Smooth muscle cell (in vitro differentiated cells): ENCODE data around the gene PBXIP1. TPM values are rescaled to one million over a fixed set of nuclear protein-coding genes. Genes with fewer than 3 reads are reported as not detected.

Experiments used
- DNase-seq: peaks from one replicate; lab custom pipeline; 2025; ENCODE audit not compliant: unreplicated experiment; lab: John Stamatoyannopoulos, UW
- H2AFZ ChIP-seq: fragments of 200-600 bp; sonication (generic); 2 replicates; pipeline ENCODE4 v1.6.0; 2016; ENCODE audit warnings: antibody characterized with exemption, low read depth, mild to moderate bottlenecking
- H3F3A ChIP-seq: fragments of 200-600 bp; sonication (generic); 2 replicates; pipeline ENCODE4 v1.6.0; 2017; ENCODE audit warnings: antibody characterized with exemption, low read depth
- H3K27ac ChIP-seq: fragments of 200-600 bp; sonication (generic); 2 replicates; pipeline ENCODE4 v1.5.1; 2016; ENCODE audit warnings: low read depth, mild to moderate bottlenecking
- H3K27me3 ChIP-seq: fragments of 200-600 bp; sonication (generic); 2 replicates; pipeline ENCODE4 v1.6.1; 2016; ENCODE audit warnings: low read depth, mild to moderate bottlenecking
- H3K36me3 ChIP-seq: fragments of 200-600 bp; sonication (generic); 2 replicates; pipeline ENCODE4 v1.5.1; 2016; ENCODE audit warnings: low read depth
- H3K4me1 ChIP-seq: fragments of 200-600 bp; sonication (generic); 2 replicates; pipeline ENCODE4 v1.5.1; 2016; ENCODE audit warnings: low read depth
- H3K4me2 ChIP-seq: fragments of 200-600 bp; sonication (generic); 2 replicates; pipeline ENCODE4 v1.6.0; 2016; ENCODE audit warnings: mild to moderate bottlenecking
- H3K4me3 ChIP-seq: fragments of 200-600 bp; sonication (generic); 2 replicates; pipeline ENCODE4 v1.5.1; 2016; ENCODE audit warnings: mild to moderate bottlenecking
- H3K79me2 ChIP-seq: fragments of 200-600 bp; sonication (generic); 2 replicates; pipeline ENCODE4 v1.6.0; 2016; ENCODE audit warnings: low read depth, mild to moderate bottlenecking
- H3K9ac ChIP-seq: fragments of 200-600 bp; sonication (generic); 2 replicates; pipeline ENCODE4 v1.6.0; 2016; ENCODE audit warnings: low read depth
- H3K9me3 ChIP-seq: fragments of 200-600 bp; sonication (generic); replicated peaks from 2 replicates; pipeline ENCODE4 v1.5.1; 2016; ENCODE audit warnings: low read depth
- H4K20me1 ChIP-seq: fragments of 200-600 bp; sonication (generic); 2 replicates; pipeline ENCODE4 v1.6.0; 2016; ENCODE audit warnings: low read depth
- WGBS: methylation state at CpG from one replicate; pipeline ENCODE4 v1.1.7; 2016; ENCODE audit warnings: low lambda C conversion rate; 5-methylcytosine and 5-hydroxymethylcytosine counted together
- polyA plus RNA-seq: library from polyadenylated mRNA; unstranded; fragments of >200 nt; fragmentation: Nextera tagmentation; extraction: Ambion mirVana; gene quantifications from 2 replicates; pipeline ENCODE4 v1.2.1, GENCODE V29; 2016
- total RNA-seq: library from RNA; depleted of rRNA; stranded (reverse); fragments of >200 nt; gene quantifications from 2 replicates; pipeline ENCODE4 v1.2.3, GENCODE V29; 2014
- TF ChIP-seq, protein P1 (sequence below): fragments of 200-600 bp; sonication (generic); IDR thresholded peaks from 2 replicates; pipeline ENCODE4 v1.5.1; 2017; ENCODE audit warnings: borderline replicate concordance, mild to moderate bottlenecking, antibody characterized with exemption; ENCODE audit not compliant: insufficient read depth, poor library complexity, severe bottlenecking

The PBXIP1 gene
- total and polyA plus RNA-seq, 2 experiments from 2014 or later = 40.5 to 41.9 TPM

DNA sequence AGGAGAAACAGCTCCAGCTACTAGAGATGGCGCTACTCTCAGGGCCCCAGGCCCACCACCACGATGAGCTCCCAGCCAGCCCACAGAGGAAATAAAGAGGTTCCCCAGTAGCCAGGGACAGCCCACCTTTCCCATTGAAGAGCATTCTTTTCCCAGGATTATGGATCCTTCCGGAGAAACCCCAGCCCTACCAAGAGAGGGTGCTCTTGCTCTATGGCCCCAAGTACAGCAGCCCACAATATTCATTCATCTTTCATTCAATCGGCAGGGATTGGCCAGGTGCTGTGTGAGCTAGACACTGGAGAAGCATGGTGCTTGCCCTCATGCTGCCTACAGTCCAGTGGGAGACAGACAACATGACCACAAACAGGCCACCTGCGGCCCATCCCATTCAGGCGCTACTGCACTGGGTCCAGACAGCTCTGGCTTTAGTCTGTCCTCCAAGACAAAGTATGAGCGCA, 49.2 kb downstream of the PBXIP1 start:
- Histone ChIP-seq H3K9me3 (peaks cover 3% of the 10 kb centered on the region), H3K9ac (no peak overlapping the region), H3K27ac (no peak overlapping the region), H3K79me2 (no peaks in the 10 kb centered on the region), H4K20me1 (no peaks in the 10 kb centered on the region), H2AFZ (no peak overlapping the region), H3K36me3 (no peaks in the 10 kb centered on the region), H3K4me3 (no peak overlapping the region), H3K4me2 (no peak overlapping the region), H3K4me1 (no peaks in the 10 kb centered on the region), H3K27me3 (no peaks in the 10 kb centered on the region), H3F3A (no peaks in the 10 kb centered on the region)
- TF ChIP-seq, protein P1, sequence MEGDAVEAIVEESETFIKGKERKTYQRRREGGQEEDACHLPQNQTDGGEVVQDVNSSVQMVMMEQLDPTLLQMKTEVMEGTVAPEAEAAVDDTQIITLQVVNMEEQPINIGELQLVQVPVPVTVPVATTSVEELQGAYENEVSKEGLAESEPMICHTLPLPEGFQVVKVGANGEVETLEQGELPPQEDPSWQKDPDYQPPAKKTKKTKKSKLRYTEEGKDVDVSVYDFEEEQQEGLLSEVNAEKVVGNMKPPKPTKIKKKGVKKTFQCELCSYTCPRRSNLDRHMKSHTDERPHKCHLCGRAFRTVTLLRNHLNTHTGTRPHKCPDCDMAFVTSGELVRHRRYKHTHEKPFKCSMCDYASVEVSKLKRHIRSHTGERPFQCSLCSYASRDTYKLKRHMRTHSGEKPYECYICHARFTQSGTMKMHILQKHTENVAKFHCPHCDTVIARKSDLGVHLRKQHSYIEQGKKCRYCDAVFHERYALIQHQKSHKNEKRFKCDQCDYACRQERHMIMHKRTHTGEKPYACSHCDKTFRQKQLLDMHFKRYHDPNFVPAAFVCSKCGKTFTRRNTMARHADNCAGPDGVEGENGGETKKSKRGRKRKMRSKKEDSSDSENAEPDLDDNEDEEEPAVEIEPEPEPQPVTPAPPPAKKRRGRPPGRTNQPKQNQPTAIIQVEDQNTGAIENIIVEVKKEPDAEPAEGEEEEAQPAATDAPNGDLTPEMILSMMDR = no peak
- DNase-seq = no peak
- 91% methylated on average over 7 of the region's 7 CpGs for WGBS

- WGBS = 60% methylated on average over 3 of the region's 3 CpGs
- H3K36me3 ChIP-seq = no peaks in the 10 kb centered on the region
- H3K27ac ChIP-seq = no peak overlapping the region
These were observed 52.8 kb downstream of the PBXIP1 start for GRCh38 chr1:154902938-154903566.

GRCh38 chr1:154901591-154901990, 54.3 kb downstream of the PBXIP1 start:
- TF ChIP-seq, protein P1 = no peak
- no peaks in the 10 kb centered on the region for H3K9me3 ChIP-seq
- no peak for DNase-seq
- H2AFZ ChIP-seq = no peak overlapping the region
- H3K27ac ChIP-seq = no peak overlapping the region
- no peaks in the 10 kb centered on the region for H3K27me3 ChIP-seq
- no peaks in the 10 kb centered on the region for H4K20me1 ChIP-seq
- WGBS = 91% methylated on average over 1 of the region's 1 CpG
- H3F3A ChIP-seq = no peaks in the 10 kb centered on the region
- no peak overlapping the region for H3K9ac ChIP-seq
- no peaks in the 10 kb centered on the region for H3K79me2 ChIP-seq
- no peaks in the 10 kb centered on the region for H3K4me1 ChIP-seq
- H3K4me2 ChIP-seq = no peak overlapping the region
- no peaks in the 10 kb centered on the region for H3K36me3 ChIP-seq
- H3K4me3 ChIP-seq = no peak overlapping the region

More at GRCh38 chr1:154902938-154903566, 52.8 kb downstream of the PBXIP1 start:
- TF ChIP-seq, protein P1 = no peak
- no peaks in the 10 kb centered on the region for H3F3A ChIP-seq
- H3K4me1 ChIP-seq = no peaks in the 10 kb centered on the region
- H3K9ac ChIP-seq = no peak overlapping the region
- no peaks in the 10 kb centered on the region for H3K79me2 ChIP-seq
- no peak overlapping the region for H3K4me3 ChIP-seq
- H4K20me1 ChIP-seq = no peaks in the 10 kb centered on the region
- no peak overlapping the region for H2AFZ ChIP-seq
- no peak for DNase-seq
- no peaks in the 10 kb centered on the region for H3K9me3 ChIP-seq
- no peaks in the 10 kb centered on the region for H3K27me3 ChIP-seq
- no peak overlapping the region for H3K4me2 ChIP-seq

DNA sequence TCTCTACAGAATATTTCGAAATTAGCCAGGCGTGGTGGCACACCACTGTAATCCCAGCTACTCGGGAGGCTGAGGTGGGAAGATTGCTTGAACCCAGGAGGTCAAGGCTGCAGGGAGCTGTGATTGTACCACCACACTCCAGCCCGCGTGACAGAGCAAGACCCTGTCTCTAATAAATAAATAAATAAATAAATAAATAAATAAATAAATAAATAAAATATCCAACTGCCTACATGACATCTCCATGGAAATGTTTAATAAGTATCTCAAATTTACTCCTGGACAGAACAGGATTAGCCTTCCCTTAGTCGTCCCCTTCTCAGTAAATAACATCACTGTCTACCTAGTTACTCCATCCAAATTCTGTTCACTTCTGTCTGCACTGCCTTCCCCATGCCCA, 56.9 kb downstream of the PBXIP1 start:
- TF ChIP-seq, protein P1 = no peak
- H3K4me1 ChIP-seq = no peaks in the 10 kb centered on the region
- no peaks in the 10 kb centered on the region for H4K20me1 ChIP-seq
- no peaks in the 10 kb centered on the region for H3K79me2 ChIP-seq
- DNase-seq = no peak
- no peak overlapping the region for H3K4me2 ChIP-seq
- H2AFZ ChIP-seq = no peak overlapping the region
- H3K36me3 ChIP-seq = no peaks in the 10 kb centered on the region
- H3K27me3 ChIP-seq = no peaks in the 10 kb centered on the region
- H3K9me3 ChIP-seq = no peaks in the 10 kb centered on the region
- no peak overlapping the region for H3K27ac ChIP-seq
- 93% methylated on average over 6 of the region's 6 CpGs for WGBS
- no peak overlapping the region for H3K4me3 ChIP-seq
- no peaks in the 10 kb centered on the region for H3F3A ChIP-seq
- H3K9ac ChIP-seq = no peak overlapping the region
